22Rv1 (cell line): Measurements from ENCODE around the gene KCNQ4.

Experiments used
- H3K27ac ChIP-seq: fragments of 450-650 bp; 2 replicates; pipeline ENCODE4 v1.5.1; 2017
- CTCF ChIP-seq: fragments of 450-650 bp; IDR thresholded peaks from 2 replicates; pipeline ENCODE4 v1.5.1; 2017; ENCODE audit warnings: mild to moderate bottlenecking
- ZFX ChIP-seq: fragments of 450-650 bp; IDR thresholded peaks from 2 replicates; pipeline ENCODE4 v1.6.1; 2017; ENCODE audit warnings: antibody characterized with exemption, borderline replicate concordance

The KCNQ4 gene

GRCh38 chr1:40851643-40852042, 68.1 kb downstream of the KCNQ4 start:
- TF ChIP-seq ZFX: no peak
- TF ChIP-seq CTCF: no peak
- no peak overlapping the region for H3K27ac ChIP-seq

- H3K27ac ChIP-seq: no peak overlapping the region
These were observed 69.7 kb downstream of the KCNQ4 start for GRCh38 chr1:40853113-40853884.

GRCh38 chr1:40853885-40854170, 70.2 kb downstream of the KCNQ4 start:
- TF ChIP-seq CTCF (no peak), ZFX (no peak)
- H3K27ac ChIP-seq: no peak overlapping the region

More at GRCh38 chr1:40853113-40853884, 69.7 kb downstream of the KCNQ4 start:
- TF ChIP-seq CTCF (no peak), ZFX (no peak)

GRCh38 chr1:40855513-40855912, 71.9 kb downstream of the KCNQ4 start:
- H3K27ac ChIP-seq: no peak overlapping the region
- TF ChIP-seq CTCF (peak; percentile 47), ZFX (no peak)

GRCh38 chr1:40856116-40856515, 72.5 kb downstream of the KCNQ4 start:
- no peak overlapping the region for H3K27ac ChIP-seq
- TF ChIP-seq CTCF (no peak), ZFX (no peak)

- no peak overlapping the region for H3K27ac ChIP-seq
- TF ChIP-seq CTCF: no peak
- no peak for TF ChIP-seq ZFX
These were observed 73.2 kb downstream of the KCNQ4 start for GRCh38 chr1:40856656-40857302.

GRCh38 chr1:40857737-40858136, 74.2 kb downstream of the KCNQ4 start:
- H3K27ac ChIP-seq: no peak overlapping the region
- TF ChIP-seq CTCF (no peak), ZFX (no peak)
